GM21423 (cell line): ENCODE data around the gene GEMIN4.
"Not testable (repeated sequence)": the region's sequence is repeated elsewhere in the genome, so short reads cannot be mapped to it uniquely, and the experiment has no call there.

Experiments used
- ATAC-seq: cut with Tn5 transposase; IDR thresholded peaks from one replicate; pipeline ENCODE4 v1.9.1; 2021; ENCODE audit warnings: mild to moderate bottlenecking, moderate library complexity; ENCODE audit not compliant: unreplicated experiment

The GEMIN4 gene

GRCh38 chr17:781805-782731 lies 30.0 kb upstream of the GEMIN4 start, which contains the start of the genes GLOD4 and MRM3:
Gene GLOD4 (minus strand): TSS chr17:782280. CDS start chr17:782255, 25 bp downstream.
Gene MRM3 (plus strand): TSS chr17:782353. CDS start chr17:782379, 26 bp downstream.
- peak; percentile 82 for ATAC-seq

- ATAC-seq = no peak
Measured at GRCh38 chr17:778096-778495, 26.0 kb upstream of the GEMIN4 start.

DNA sequence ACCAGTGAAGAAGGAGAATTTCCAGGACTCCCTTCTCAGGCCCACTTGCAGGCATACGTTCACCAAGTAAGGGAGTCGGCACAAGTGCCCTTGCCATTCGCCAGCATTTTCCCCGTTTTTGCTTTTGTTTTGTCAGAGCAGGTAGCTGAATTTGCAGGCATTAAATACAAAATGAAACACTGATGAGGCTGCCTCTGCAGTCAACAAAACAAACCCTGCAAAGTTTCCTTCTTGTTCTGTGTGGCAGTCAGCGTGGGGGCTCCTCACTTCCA lies 22.2 kb upstream of the GEMIN4 start:
- ATAC-seq = no peak

DNA sequence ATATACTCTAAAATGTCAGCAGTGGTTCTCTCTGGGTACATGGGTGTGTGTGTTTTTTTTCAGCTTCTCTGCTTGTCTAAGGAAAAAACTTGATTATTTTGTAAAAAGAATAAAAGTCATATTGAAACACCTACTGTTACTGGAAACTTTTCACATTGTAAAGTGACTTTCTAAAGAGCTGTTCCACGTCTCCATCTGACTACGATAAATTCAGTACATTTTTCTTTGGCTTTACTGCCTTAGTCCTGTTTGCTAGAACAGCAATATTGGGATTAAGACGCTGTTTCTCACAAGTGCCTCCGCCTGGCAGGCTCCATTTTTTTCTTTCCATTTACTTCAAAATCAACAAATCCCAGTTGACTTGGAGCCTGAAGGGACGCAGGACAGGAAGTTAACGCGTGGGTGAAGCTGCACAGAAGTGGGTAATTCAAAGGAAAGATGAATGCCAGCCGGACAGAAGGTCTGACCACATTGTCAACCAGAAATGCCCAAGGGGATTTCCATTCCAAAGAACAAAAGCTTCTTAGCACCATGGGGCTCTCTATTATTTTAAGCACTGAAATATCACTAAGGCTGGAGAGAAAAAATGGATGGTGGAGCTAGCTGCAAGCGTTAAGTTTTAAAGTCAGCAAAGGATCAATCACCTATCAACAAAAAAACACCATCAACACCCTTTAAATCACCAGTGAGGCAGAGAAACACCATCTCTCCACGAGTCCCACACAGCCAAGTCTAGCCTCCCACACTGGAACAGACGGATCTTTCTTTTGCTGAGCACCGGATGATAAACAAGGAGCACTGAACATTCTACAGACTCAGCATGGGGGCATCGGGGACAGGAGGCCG lies 21.6 kb upstream of the GEMIN4 start:
- no peak for ATAC-seq

GRCh38 chr17:773016-773415 lies 21.0 kb upstream of the GEMIN4 start:
- no peak for ATAC-seq

- no peak for ATAC-seq
Measured at GRCh38 chr17:767076-767475, 15.0 kb upstream of the GEMIN4 start.

- no peak for ATAC-seq
Measured at GRCh38 chr17:760371-760770, 8.3 kb upstream of the GEMIN4 start.

DNA sequence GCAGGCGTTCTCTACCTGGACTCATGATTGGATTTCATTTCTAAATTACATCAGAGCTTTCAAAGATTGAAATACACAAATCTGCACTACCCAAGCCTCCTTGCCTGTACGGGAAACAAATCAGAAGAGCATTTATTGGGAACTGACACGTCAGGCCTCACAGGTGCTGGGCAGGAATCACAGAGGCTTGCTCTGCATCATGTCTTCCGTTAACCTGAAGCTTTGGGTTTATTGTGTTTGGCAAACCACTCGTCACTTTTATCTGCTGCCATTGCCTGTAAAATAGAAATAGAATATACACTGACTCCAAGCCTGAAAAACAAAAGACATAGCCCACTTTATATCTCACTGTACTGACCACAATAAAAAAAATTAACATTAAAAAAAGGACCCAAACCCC lies 7.9 kb upstream of the GEMIN4 start:
- no peak for ATAC-seq

GRCh38 chr17:756010-756567 lies 4.0 kb upstream of the GEMIN4 start:
- not testable (repeated sequence) for ATAC-seq

DNA sequence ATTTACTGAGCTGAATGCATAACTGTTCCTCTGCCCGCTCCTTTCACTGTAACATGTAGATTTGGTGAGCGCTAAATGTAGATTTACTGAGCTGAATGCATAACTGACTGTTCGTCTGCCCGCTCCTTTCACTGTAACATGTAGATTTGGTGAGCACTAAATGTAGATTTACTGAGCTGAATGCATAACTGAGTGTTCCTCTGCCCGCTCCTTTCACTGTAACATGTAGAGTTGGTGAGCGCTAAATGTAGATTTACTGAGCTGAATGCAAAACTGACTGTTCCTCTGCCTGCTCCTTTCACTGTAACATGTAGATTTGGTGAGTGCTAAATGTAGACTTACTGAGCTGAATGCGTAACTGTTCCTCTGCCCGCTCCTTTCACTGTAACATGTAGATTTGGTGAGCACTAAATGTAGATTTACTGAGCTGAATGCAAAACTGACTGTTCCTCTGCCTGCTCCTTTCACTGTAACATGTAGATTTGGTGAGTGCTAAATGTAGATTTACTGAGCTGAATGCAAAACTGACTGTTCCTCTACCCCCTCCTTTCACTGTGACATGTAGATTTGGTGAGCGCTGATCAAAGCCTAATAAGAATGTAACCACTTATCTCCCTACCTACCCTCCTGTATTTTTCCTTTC lies 3.4 kb upstream of the GEMIN4 start:
- ATAC-seq = not testable (repeated sequence)

GRCh38 chr17:753418-753817 lies 1.4 kb upstream of the GEMIN4 start:
- no peak for ATAC-seq

DNA sequence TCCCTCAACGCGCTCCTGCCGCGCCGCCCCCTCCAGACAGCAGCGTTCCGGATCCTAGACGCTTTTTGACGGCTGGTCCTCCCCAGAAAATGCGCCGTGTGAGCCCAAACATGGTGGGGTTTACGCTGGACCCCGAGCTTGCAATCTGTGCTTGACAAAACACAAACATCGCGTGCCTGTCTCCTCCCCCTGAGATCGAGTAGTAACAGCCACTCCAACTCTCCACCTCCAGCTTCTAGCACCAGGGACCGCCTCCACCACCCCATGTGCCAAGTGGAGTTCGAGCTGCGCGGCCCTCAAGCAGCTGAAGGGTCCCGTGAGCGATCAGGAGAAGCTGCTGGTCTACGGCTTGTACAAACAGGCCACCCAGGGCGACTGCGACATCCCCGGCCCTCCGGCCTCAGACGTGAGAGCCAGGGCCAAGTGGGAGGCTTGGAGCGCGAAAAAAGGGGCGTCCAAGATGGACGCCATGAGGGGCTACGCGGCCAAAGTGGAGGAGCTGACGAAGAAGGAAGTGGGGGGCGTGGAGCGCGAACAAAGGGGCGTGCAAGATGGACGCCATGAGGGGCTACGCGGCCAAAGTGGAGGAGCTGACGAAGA lies 656 bp upstream of the GEMIN4 start:
- no peak for ATAC-seq

DNA sequence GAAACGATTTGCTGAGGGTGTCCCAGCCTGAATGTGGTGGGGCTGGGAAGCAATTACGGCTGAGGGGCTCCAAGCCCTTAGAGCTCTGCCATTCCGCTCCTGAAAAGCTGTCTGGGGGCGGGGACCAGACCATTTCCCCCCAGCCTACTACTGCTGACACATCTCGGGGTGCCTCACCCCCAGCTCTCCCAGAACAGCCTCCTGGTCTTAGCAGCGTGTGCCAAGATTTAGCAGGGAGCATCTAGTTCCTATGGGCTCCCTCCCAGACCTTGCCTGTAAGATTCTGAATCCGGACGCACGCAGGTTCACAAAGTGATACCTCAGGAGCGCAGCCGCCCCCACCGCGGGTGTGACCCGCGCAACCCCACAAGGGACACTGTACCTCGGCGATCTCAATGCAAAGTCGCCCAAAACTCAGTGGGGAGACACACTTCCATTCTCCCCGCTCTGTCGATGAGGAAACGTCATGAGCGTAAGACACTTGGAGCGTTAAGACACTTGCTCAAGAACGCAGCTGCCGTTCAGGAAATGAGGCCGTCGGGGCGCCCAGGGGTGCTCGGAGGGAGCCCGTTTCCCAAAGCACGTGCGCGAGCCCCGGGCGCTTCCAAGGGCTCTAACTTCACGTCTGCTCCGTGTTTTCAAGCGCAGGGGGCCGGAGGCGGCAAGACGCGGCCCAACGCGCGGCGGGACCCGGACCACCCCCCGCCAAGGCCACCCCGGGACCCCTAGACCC lies 629 bp downstream of the GEMIN4 start:
- ATAC-seq = peak; percentile 34

DNA sequence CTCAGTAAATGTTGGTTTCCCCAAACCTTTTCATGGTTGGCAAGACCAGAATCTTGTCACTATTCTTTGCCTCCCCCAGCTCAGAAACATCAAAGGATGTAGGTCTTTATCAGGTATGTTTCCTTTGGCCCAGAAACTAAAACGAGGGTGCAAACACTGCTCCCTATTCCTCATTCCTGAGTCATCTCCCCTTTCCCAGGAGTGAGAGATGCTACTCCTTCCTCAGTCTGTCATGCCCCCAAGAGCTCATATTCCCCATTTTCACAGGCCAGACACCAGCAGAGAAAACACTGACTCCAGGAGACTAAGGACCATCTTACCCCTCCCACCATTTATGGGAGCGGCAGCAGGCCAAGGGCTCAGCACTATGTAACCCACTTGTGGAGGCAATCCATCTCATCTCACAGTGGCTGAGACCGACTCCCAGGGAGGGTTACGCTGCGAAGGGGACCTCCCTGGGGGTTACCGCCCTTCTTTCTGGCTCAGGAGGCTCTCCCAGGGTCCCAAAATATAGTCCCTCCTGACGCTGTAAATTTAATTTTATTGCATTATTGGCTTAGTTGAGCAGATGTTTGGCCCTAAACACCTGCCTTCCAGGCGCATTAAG lies 1.5 kb downstream of the GEMIN4 start:
- no peak for ATAC-seq

- ATAC-seq = not testable (repeated sequence)
Measured at GRCh38 chr17:749359-749758, 2.7 kb downstream of the GEMIN4 start.

- not testable (repeated sequence) for ATAC-seq
Measured at GRCh38 chr17:748604-749003, 3.5 kb downstream of the GEMIN4 start.

DNA sequence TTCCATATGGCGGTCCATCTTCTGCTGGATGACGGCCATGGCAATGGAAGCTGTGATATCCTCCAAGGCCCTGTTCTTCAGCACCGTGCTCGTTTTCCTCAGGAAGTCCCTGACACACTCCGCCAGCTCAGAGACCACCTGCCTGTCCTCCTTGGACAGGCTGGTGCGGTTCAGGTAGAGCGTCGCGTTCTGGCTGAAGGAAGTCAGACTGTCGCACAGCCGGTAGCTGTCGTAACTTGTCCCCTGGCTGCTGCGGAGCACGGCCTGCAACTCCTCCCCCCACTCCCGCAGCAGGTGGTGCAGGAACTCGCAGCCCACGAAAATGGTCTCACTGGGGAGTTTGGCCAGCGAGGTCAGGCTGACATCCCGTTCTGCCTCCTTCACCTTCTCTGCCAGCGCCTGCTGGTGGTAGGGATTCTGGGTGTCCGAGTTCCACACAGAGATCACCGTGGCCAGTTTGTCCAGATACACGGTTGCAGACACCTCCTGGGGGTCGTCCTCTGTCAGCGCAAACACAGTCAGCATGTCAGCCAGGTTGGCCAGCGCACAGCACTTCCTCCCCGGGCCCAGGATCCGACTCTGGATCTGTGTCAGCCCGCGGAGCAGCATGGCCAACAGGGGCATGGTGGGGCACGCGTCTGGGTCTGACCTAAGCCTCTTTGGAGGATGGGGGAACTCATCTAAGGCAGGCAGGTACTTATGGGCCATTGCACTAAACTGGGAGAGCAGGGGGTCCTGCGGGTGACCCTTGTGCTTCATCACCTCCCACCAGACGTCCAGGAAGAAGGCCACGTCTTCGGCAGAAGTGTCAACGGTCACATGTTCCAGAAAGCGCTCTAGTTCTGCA lies 5.1 kb downstream of the GEMIN4 start:
- no peak for ATAC-seq

- no peak for ATAC-seq
Measured at GRCh38 chr17:746181-746580, 5.9 kb downstream of the GEMIN4 start.

DNA sequence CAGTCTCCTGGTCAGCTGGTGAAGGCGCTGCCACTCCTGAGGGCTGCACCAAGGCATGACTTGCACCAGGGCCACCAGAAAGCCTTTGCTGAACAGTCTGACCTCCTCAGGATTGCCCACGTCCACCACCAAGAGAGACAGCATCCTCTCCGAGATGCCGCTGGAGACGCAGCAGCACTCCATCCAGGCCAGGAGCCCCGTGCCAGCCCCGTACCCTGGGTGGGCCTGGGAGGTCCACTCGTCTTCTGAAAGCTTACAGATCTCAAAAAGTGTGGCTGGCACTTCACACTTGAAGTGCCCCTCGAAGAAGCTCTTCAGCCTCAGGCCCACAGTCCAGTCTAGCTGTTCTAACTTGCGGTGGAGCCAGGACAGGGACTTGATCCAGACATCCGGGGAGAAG lies 6.7 kb downstream of the GEMIN4 start:
- ATAC-seq = no peak
